Activated CD8-positive, alpha-beta memory T cell treated with anti-CD3 and anti-CD28 coated beads, Interleukin-2, amount 10 ng/mL, durations not matched to agents 7 days and 5 days (primary cell): Measurements from ENCODE around the gene RRM2. TPM values are rescaled to one million over a fixed set of nuclear protein-coding genes. Genes with fewer than 3 reads are reported as not detected.

ENCODE experiments used
- ATAC-seq: fragments of 150-1000 bp; cut with Tn5 transposase; one replicate; pipeline ENCODE4 v1.10.0; 2021; ENCODE audit warnings: moderate library complexity
- CTCF ChIA-PET: fragments of 350-600 bp; sonication (Branson Sonifier 250); formaldehyde crosslinking; loops from one replicate; lab custom pipeline; 2021; ENCODE audit warnings: antibody characterized with exemption; lab: Charles Lee
- DNase-seq: peaks from one replicate; pipeline ENCODE4 v3.0.0-alpha.2; 2020
- H3K27ac Mint-ChIP-seq: one replicate; pipeline ENCODE4 v1.8.0; 2021; ENCODE audit warnings: mild to moderate bottlenecking, mixed read lengths
- H3K27me3 Mint-ChIP-seq: one replicate; pipeline ENCODE4 v1.8.0; 2021; ENCODE audit warnings: mixed read lengths
- H3K36me3 Mint-ChIP-seq: one replicate; pipeline ENCODE4 v1.8.0; 2021; ENCODE audit warnings: mild to moderate bottlenecking, mixed read lengths
- H3K4me1 Mint-ChIP-seq: one replicate; pipeline ENCODE4 v1.8.0; 2021; ENCODE audit warnings: mixed read lengths
- H3K4me3 Mint-ChIP-seq: one replicate; pipeline ENCODE4 v1.8.0; 2021; ENCODE audit warnings: mild to moderate bottlenecking, moderate library complexity, mixed read lengths
- H3K9me3 Mint-ChIP-seq: one replicate; pipeline ENCODE4 v1.8.0; 2022; ENCODE audit warnings: low read depth, mixed read lengths
- total RNA-seq, 2 experiments: library from RNA; stranded (reverse); gene quantifications; one replicate each; pipeline ENCODE4 v1.2.3, GENCODE V29; 2021

Gene RRM2
- total RNA-seq, 2 experiments from 2014 or later, result 506 to 648 TPM

- peaks cover 13% of the 10 kb centered on the region for H3K36me3 Mint-ChIP-seq
- H3K4me1 Mint-ChIP-seq, result peaks cover 8% of the 10 kb centered on the region
- H3K27ac Mint-ChIP-seq, result no peak overlapping the region
- H3K4me3 Mint-ChIP-seq, result no peak overlapping the region
- CTCF ChIA-PET, result interaction anchor here (0.8 kb wide), 1 partner anchor 137 kb away, joined by 3 read pairs; no protein-coding TSS in a partner anchor
- DNase-seq (no peak), ATAC-seq (no peak)
- no peaks in the 10 kb centered on the region for H3K27me3 Mint-ChIP-seq
- no peaks in the 10 kb centered on the region for H3K9me3 Mint-ChIP-seq
These were observed 43.5 kb downstream of the RRM2 start for GRCh38 chr2:10165861-10166675.

GRCh38 chr2:10166676-10167292 lies 44.2 kb downstream of the RRM2 start:
- no peaks in the 10 kb centered on the region for H3K27me3 Mint-ChIP-seq
- H3K4me1 Mint-ChIP-seq, result peaks cover 6% of the 10 kb centered on the region
- CTCF ChIA-PET, result interaction anchor here (0.8 kb wide), 1 partner anchor 137 kb away, joined by 3 read pairs; no protein-coding TSS in a partner anchor
- no peaks in the 10 kb centered on the region for H3K9me3 Mint-ChIP-seq
- H3K27ac Mint-ChIP-seq, result no peak overlapping the region
- H3K36me3 Mint-ChIP-seq, result peaks cover 9% of the 10 kb centered on the region
- no peak for ATAC-seq
- no peak for DNase-seq
- no peak overlapping the region for H3K4me3 Mint-ChIP-seq

DNA sequence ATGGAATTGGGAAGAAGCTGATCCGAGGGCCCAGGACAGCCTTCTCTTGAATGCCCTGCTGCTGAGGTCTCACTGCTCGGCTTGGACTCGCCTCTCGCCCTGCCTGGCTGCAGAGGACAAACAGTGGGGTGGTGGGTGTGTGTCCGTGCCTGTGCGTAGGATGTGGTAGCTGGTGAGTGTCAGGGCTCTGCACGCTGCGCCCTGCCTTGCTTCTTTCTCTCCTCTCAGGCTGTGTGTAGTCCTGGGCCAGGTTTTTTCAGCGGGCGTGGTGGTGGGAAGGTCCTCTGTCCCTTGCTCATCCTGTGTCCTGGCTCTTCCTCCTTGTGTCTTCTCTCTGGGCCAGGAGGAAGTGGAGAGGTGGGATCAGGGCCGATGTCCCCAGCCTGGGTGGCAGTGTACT lies 44.8 kb downstream of the RRM2 start:
- DNase-seq (no peak), ATAC-seq (no peak)
- CTCF ChIA-PET, result no interaction called here
- Mint-ChIP-seq H3K4me1 (peaks cover 6% of the 10 kb centered on the region), H3K36me3 (peaks cover 9% of the 10 kb centered on the region), H3K27me3 (no peaks in the 10 kb centered on the region), H3K4me3 (no peak overlapping the region), H3K9me3 (no peaks in the 10 kb centered on the region), H3K27ac (no peak overlapping the region)

GRCh38 chr2:10168221-10168620 lies 45.7 kb downstream of the RRM2 start:
- H3K9me3 Mint-ChIP-seq, result no peaks in the 10 kb centered on the region
- CTCF ChIA-PET, result no interaction called here

GRCh38 chr2:10169053-10169578 lies 46.6 kb downstream of the RRM2 start:
- CTCF ChIA-PET, result interaction anchor here (0.9 kb wide), 1 partner anchor 240 kb away, joined by 3 read pairs; no protein-coding TSS in a partner anchor
- H3K4me3 Mint-ChIP-seq, result no peak overlapping the region

More at GRCh38 chr2:10168221-10168620, 45.7 kb downstream of the RRM2 start:
- H3K36me3 Mint-ChIP-seq, result peaks cover 13% of the 10 kb centered on the region
- peaks cover 6% of the 10 kb centered on the region for H3K4me1 Mint-ChIP-seq
- H3K4me3 Mint-ChIP-seq, result no peak overlapping the region
- no peak for DNase-seq
- H3K27me3 Mint-ChIP-seq, result no peaks in the 10 kb centered on the region
- ATAC-seq, result no peak
- no peak overlapping the region for H3K27ac Mint-ChIP-seq

GRCh38 chr2:10169581-10169980 lies 47.0 kb downstream of the RRM2 start:
- H3K4me1 Mint-ChIP-seq, result no peaks in the 10 kb centered on the region
- DNase-seq, result no peak
- CTCF ChIA-PET, result interaction anchor here (0.9 kb wide), 1 partner anchor 240 kb away, joined by 3 read pairs; no protein-coding TSS in a partner anchor
- no peak overlapping the region for H3K27ac Mint-ChIP-seq
- no peaks in the 10 kb centered on the region for H3K9me3 Mint-ChIP-seq
- H3K4me3 Mint-ChIP-seq, result no peak overlapping the region
- H3K27me3 Mint-ChIP-seq, result no peaks in the 10 kb centered on the region
- peaks cover 6% of the 10 kb centered on the region for H3K36me3 Mint-ChIP-seq
- no peak for ATAC-seq

More at GRCh38 chr2:10169053-10169578, 46.6 kb downstream of the RRM2 start:
- Mint-ChIP-seq H3K4me1 (peaks cover 1% of the 10 kb centered on the region), H3K36me3 (peaks cover 9% of the 10 kb centered on the region), H3K9me3 (no peaks in the 10 kb centered on the region), H3K27me3 (no peaks in the 10 kb centered on the region), H3K27ac (no peak overlapping the region)
- no peak for ATAC-seq
- no peak for DNase-seq

DNA sequence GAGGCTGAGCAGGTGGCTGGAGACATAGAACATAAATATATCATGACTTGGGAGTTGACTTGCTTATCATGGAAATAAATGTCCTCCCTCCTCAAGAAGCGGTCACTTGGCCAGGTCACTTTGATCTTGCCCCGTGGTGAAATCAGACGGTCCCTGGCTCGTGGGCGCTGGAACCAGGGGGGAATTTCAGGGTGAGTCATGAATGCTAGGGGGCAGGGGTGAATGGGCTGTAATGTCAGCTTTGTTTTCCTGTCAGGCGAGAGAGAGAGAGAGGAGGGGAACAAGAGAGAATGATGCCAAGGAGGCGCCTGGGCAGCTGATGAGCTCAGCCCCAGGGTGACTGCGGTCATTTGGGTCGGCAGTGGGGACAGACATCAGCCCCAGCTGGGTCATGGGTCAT lies 47.7 kb downstream of the RRM2 start:
- H3K27ac Mint-ChIP-seq, result no peak overlapping the region
- CTCF ChIA-PET, result no interaction called here
- no peaks in the 10 kb centered on the region for H3K9me3 Mint-ChIP-seq
- no peak for ATAC-seq
- H3K4me1 Mint-ChIP-seq, result no peaks in the 10 kb centered on the region
- peaks cover 5% of the 10 kb centered on the region for H3K36me3 Mint-ChIP-seq
- no peaks in the 10 kb centered on the region for H3K27me3 Mint-ChIP-seq
- DNase-seq, result no peak
- no peak overlapping the region for H3K4me3 Mint-ChIP-seq

DNA sequence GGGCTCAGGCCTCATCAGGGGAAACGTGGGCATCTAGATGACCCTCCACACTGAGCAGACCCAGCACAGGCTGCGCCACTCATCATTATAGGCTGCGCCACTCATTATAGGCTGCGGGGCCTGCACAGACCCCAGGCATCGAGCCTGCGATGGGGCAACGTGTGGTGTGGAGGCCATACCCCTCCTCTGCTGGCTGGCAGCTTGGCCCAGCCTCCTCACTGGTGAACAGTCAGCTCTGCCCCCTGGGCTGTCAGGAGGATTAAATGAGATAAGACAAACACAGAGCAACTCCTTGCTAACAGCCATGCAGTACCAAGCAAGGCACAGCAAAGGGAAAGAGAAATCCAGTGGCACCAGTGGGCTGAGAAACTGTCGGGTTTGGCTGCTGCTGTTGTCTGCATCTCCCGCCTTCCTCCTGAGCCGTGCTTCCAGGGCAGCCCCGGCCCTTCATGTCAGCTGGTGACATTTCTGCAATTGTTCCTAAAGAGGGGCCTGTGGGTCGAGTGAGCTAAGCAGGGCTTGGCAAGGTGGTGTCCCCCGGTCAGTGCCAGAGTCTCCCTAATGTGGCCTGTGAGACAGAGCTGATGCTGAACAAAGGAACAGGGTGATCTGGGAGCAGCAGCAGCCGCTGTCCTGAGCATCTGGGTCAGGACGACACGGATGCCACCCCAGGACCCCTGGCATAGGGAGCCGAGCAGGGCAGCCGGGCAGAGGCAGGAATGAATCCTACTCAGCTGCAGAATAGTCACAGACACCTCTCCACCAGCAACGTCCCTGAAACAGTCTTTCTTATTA lies 48.7 kb downstream of the RRM2 start:
- CTCF ChIA-PET, result no interaction called here
- no peaks in the 10 kb centered on the region for H3K27me3 Mint-ChIP-seq
- no peak overlapping the region for H3K4me3 Mint-ChIP-seq
- ATAC-seq (no peak), DNase-seq (no peak)
- no peak overlapping the region for H3K27ac Mint-ChIP-seq
- H3K4me1 Mint-ChIP-seq, result no peaks in the 10 kb centered on the region
- H3K9me3 Mint-ChIP-seq, result no peaks in the 10 kb centered on the region
- H3K36me3 Mint-ChIP-seq, result peaks cover 6% of the 10 kb centered on the region

DNA sequence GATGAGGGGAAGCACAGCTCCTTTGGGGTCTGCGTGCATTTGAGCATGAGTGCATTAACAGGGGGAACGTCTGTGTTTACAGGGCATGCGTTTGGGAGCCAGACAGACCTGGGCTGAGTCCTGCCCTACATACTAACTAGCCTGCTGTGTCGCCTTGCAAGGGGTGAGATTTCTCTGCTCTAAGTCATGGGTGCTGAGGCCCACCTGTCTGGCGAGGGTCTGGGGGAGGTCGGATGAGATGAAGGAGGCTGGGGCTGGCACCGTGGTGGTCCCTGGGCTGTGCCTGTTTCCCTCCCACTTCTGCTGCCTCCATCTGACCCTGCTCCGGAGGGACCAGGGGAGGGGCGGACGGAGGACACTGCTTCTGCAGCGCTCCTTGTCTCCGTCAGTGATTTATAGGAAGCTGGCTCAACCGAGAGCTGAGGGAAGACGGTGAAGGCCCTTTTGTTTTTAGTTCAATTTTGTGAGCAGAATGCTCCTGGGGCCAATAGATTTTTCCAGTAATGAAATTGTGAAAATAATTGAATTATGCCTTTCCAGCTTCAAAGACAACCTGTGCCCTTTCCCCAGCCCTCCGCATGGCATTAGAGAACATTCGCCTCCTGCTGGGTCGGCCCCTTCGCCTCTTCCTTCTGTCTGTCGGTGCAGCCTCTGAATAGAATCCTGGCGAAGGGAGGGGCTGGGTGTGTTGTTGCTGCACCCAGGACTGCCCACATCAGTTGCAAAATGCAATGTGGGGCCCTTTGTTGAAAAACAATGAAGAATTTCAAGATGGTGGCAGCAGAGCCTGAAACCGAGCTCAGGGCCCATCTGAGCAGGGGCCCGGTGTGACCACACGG lies 49.7 kb downstream of the RRM2 start:
- Mint-ChIP-seq H3K4me3 (no peak overlapping the region), H3K27me3 (no peaks in the 10 kb centered on the region), H3K9me3 (no peaks in the 10 kb centered on the region), H3K27ac (no peak overlapping the region), H3K4me1 (no peaks in the 10 kb centered on the region), H3K36me3 (peaks cover 10% of the 10 kb centered on the region)
- ATAC-seq (no peak), DNase-seq (no peak)
- CTCF ChIA-PET, result interaction anchor here (1.7 kb wide), 2 partner anchors 9 to 237 kb away, joined by 3 to 5 read pairs; no protein-coding TSS in a partner anchor

DNA sequence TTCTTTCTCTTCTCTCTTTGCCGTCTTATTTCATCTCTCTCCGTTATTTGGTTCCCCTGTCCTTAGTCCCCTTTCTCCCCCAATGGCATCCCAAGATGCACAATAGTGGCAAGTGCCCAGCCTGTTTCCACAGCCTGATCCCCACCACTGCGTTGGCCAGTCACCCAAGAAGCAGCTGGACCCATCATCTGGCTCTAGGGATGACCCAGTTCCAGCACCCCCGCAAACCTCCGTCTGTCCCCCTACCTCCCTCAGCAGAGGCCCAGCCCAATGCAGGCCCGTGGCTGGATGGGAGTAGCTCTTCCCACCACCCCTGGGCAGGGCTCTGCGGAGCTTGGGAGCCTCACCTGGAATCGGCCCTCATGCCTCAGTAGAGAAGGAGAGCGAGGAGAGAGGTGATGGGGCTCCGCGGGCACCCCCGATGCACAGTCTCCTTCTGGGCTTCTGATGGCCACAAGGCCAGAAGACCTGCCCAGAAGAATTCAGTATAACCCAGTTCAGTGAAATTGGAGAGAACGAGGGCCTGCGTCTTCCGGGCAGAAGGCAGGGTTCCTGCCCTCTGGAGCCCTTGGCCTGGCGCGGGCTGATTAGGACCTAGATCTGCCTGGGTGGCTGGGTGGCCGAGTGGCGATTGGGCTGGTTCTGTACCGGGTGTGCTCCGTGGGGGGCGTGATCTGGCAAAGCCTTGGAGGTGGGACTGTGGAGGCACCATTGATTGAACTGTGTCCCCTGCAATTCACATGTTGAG lies 50.9 kb downstream of the RRM2 start:
- DNase-seq (no peak), ATAC-seq (no peak)
- Mint-ChIP-seq H3K36me3 (peaks cover 13% of the 10 kb centered on the region), H3K4me3 (no peak overlapping the region), H3K27me3 (no peaks in the 10 kb centered on the region), H3K9me3 (no peaks in the 10 kb centered on the region), H3K27ac (no peak overlapping the region), H3K4me1 (no peaks in the 10 kb centered on the region)
- CTCF ChIA-PET, result interaction anchor here (0.6 to 1.7 kb wide), 3 partner anchors 10 to 235 kb away, joined by 3 to 5 read pairs (median 5); no protein-coding TSS in a partner anchor

GRCh38 chr2:10174173-10174572 lies 51.6 kb downstream of the RRM2 start:
- ATAC-seq (no peak), DNase-seq (no peak)
- no peaks in the 10 kb centered on the region for H3K9me3 Mint-ChIP-seq
- CTCF ChIA-PET, result interaction anchor here (0.6 kb wide), 1 partner anchor 181 kb away, joined by 5 read pairs; no protein-coding TSS in a partner anchor
- peaks cover 18% of the 10 kb centered on the region for H3K36me3 Mint-ChIP-seq
- no peaks in the 10 kb centered on the region for H3K4me1 Mint-ChIP-seq
- H3K27me3 Mint-ChIP-seq, result no peaks in the 10 kb centered on the region
- H3K27ac Mint-ChIP-seq, result no peak overlapping the region
- no peak overlapping the region for H3K4me3 Mint-ChIP-seq

DNA sequence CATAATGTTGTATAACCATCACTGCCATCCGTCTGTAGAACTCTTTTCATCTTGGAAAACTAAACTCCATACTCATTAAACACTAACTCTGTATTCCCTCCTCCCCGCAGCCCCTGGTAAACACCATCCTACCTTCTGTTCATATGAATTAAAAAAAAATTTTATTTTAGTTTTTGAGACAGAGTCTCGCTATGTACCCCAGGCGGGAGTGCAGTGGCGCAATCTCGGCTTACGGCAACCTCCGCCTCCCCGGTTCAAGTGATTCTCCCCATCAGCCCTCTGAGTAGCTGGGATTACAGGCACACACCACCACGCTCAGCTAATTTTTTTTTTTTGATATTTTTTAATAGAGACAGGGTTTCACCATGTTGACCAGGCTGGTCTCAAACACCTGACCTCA lies 52.9 kb downstream of the RRM2 start:
- CTCF ChIA-PET, result no interaction called here
- ATAC-seq, result no peak
- no peak for DNase-seq
- Mint-ChIP-seq H3K4me3 (no peak overlapping the region), H3K4me1 (no peaks in the 10 kb centered on the region), H3K27ac (no peak overlapping the region), H3K36me3 (peaks cover 26% of the 10 kb centered on the region), H3K27me3 (no peaks in the 10 kb centered on the region), H3K9me3 (no peaks in the 10 kb centered on the region)
